Muscle of leg (tissue), 11 donors: ENCODE measurements around the gene ZNF165. TPM values are rescaled to one million over a fixed set of nuclear protein-coding genes. Genes with fewer than 3 reads are reported as not detected.

Source experiments
- DNase-seq: peaks from one replicate; pipeline ENCODE4 v3.0.0; 2013
- H3K27ac ChIP-seq: one replicate; pipeline ENCODE4 v1.5.1; 2013; ENCODE audit warnings: mild to moderate bottlenecking, low read length, control low read depth
- H3K27me3 ChIP-seq: one replicate; pipeline ENCODE4 v1.6.1; 2013; ENCODE audit warnings: low read length; ENCODE audit not compliant: control insufficient read depth, insufficient read depth
- H3K36me3 ChIP-seq: one replicate; pipeline ENCODE4 v1.6.1; 2013; ENCODE audit warnings: low read length; ENCODE audit not compliant: control insufficient read depth, insufficient read depth
- H3K4me1 ChIP-seq: one replicate; pipeline ENCODE4 v1.6.1; 2013; ENCODE audit warnings: low read length; ENCODE audit not compliant: control insufficient read depth, insufficient read depth
- H3K4me3 ChIP-seq: one replicate; pipeline ENCODE4 v1.5.1; 2013; ENCODE audit warnings: low read length, control low read depth
- H3K9me3 ChIP-seq: replicated peaks from 2 replicates; pipeline ENCODE4 v1.6.1; 2013; ENCODE audit warnings: low read depth, low read length; ENCODE audit not compliant: control insufficient read depth
- WGBS: methylation state at CpG from one replicate; pipeline ENCODE4 v1.1.5; 2013; ENCODE audit warnings: missing lambda C conversion rate; ENCODE audit not compliant: insufficient coverage; 5-methylcytosine and 5-hydroxymethylcytosine counted together
- polyA plus RNA-seq, 8 donors: library from polyadenylated mRNA; unstranded; fragments of 120-200 nt; gene quantifications; one replicate each; pipeline versions ENCODE4 v1.2.1 to v1.2.3, GENCODE V29; 2013; ENCODE audit warnings: inconsistent platforms in 1 of 8, low replicate concordance in 1 of 8; ENCODE audit not compliant: insufficient read length in 8 of 8, insufficient read depth in 1 of 8
- total RNA-seq: library from RNA; stranded (reverse); fragments of 120-200 nt; gene quantifications from one replicate; pipeline ENCODE4 v1.2.4, GENCODE V29; 2013

ZNF165 gene
- total and polyA plus RNA-seq, 9 donors = 0.24 to 0.67 (median 0.52) TPM

DNA sequence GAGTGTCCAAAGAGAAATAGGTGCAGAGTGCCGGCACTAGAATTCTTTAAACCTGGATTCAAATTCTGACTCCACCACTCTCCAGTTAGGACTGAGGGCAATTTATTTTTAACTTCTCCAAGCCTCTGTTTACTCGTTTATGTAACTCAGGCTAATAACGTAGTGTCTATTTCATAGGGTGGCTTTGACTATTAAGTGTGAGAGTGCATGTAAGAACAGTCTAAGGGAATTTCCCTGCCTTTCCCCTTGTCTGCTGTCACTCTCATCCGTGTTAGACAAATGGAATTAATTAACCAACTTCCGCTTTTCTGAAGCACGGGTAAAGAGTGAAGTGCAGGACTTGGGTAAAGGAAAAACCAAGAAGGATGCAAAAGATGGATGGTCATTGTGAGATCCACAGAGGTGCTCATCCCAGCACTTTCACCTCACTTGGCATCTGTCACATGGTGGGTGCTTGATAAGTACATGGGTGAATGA, 57.2 kb downstream of the ZNF165 start:
- peak; percentile 51 for DNase-seq
- WGBS = 0% methylated on average over 1 of the region's 6 CpGs
- Histone ChIP-seq H3K4me1 (peaks cover 7% of the 10 kb centered on the region), H3K27me3 (no peaks in the 10 kb centered on the region), H3K9me3 (no peaks in the 10 kb centered on the region), H3K36me3 (peaks cover 5% of the 10 kb centered on the region), H3K27ac (peak overlapping the region; percentile 98), H3K4me3 (peak overlapping the region; percentile 92)

Other genes with a start within 250 kb of the ZNF165 start
- gene OR2B2, start 168.2 kb upstream of the ZNF165 start, total RNA-seq = not detected
- not detected for gene OR2B2, start 168.2 kb upstream of the ZNF165 start, polyA plus RNA-seq
- gene OR2B6, start 123.3 kb upstream of the ZNF165 start, total RNA-seq = 0.09 TPM
- gene OR2B6, start 123.3 kb upstream of the ZNF165 start, polyA plus RNA-seq = under 1 TPM in 2 of 8 donors, not detected in 6; 0.15 to 0.20 TPM
- 4.8 TPM for gene ZSCAN16, start 44.0 kb downstream of the ZNF165 start, total RNA-seq
- 1 to 10 TPM; 2.8 to 4.0 (median 3.6) TPM for gene ZSCAN16, start 44.0 kb downstream of the ZNF165 start, polyA plus RNA-seq
- 21.8 TPM for gene ZKSCAN8, start 61.3 kb downstream of the ZNF165 start, total RNA-seq
- gene ZKSCAN8, start 61.3 kb downstream of the ZNF165 start, polyA plus RNA-seq = 10 to 100 TPM; 17.1 to 24.4 (median 20.0) TPM
- 20.4 TPM for gene ZSCAN9, start 144.7 kb downstream of the ZNF165 start, total RNA-seq
- 10 to 100 TPM; 19.2 to 22.6 (median 19.9) TPM for gene ZSCAN9, start 144.7 kb downstream of the ZNF165 start, polyA plus RNA-seq
- gene ZKSCAN4, start 171.7 kb downstream of the ZNF165 start, total RNA-seq = 7.0 TPM
- gene ZKSCAN4, start 171.7 kb downstream of the ZNF165 start, polyA plus RNA-seq = 1 to 10 TPM; 4.8 to 6.2 (median 5.5) TPM
- 0.71 TPM for gene NKAPL, start 178.7 kb downstream of the ZNF165 start, total RNA-seq
- 1 to 10 TPM in 4 of 8 donors, under 1 TPM in 4; 0.64 to 1.4 (median 1.0) TPM for gene NKAPL, start 178.7 kb downstream of the ZNF165 start, polyA plus RNA-seq
- 24.6 TPM for gene ZSCAN26, start 186.6 kb downstream of the ZNF165 start, total RNA-seq
- gene ZSCAN26, start 186.6 kb downstream of the ZNF165 start, polyA plus RNA-seq = 10 to 100 TPM; 15.4 to 22.0 (median 19.0) TPM
- gene PGBD1, start 201.0 kb downstream of the ZNF165 start, total RNA-seq = 6.3 TPM
- 1 to 10 TPM; 5.9 to 7.4 (median 6.2) TPM for gene PGBD1, start 201.0 kb downstream of the ZNF165 start, polyA plus RNA-seq